H1 (cell line): ENCODE data around the gene EFNA3. TPM values are rescaled to one million over a fixed set of nuclear protein-coding genes. Genes with fewer than 3 reads are reported as not detected.

ENCODE experiments used
- CTCF ChIA-PET: fragments of 300-600 bp; sonication (Branson Sonifier 250); formaldehyde crosslinking; loops from one replicate; lab custom pipeline; 2021; ENCODE audit not compliant: partially characterized antibody; lab: Charles Lee
- POLR2A ChIA-PET: fragments of 300-600 bp; sonication (Branson Sonifier 250); formaldehyde crosslinking; loops from one replicate; lab custom pipeline; 2021; ENCODE audit warnings: inconsistent platforms; ENCODE audit not compliant: partially characterized antibody; lab: Charles Lee
- DNase-seq, 2 experiments: peaks; one replicate each; pipeline versions ENCODE4 v3.0.0 to v3.0.0-alpha.2; 2010 to 2022; ENCODE audit warnings: low spot score in 2 of 2, low read depth in 1 of 2, mixed read lengths in 1 of 2
- FAIRE-seq: peaks from 2 replicates; lab custom pipeline; 2011; peaks lifted over from hg19 to GRCh38; lab: Jason Lieb, UNC
- H2AFZ ChIP-seq: 2 replicates; pipeline ENCODE4 v1.8.1; 2012; ENCODE audit warnings: low read length, inconsistent platforms
- H2AK5ac ChIP-seq: 2 replicates; pipeline ENCODE4 v1.6.1; 2013; ENCODE audit warnings: low read depth, low read length
- H2BK120ac ChIP-seq: replicated peaks from 2 replicates; pipeline ENCODE3; 2013; ENCODE audit warnings: low read depth, low read length, inconsistent platforms
- H2BK12ac ChIP-seq: 2 replicates; pipeline ENCODE4 v1.6.1; 2013; ENCODE audit warnings: low read depth, low read length
- H2BK15ac ChIP-seq: 2 replicates; pipeline ENCODE4 v1.6.1; 2013; ENCODE audit warnings: low read length
- H2BK20ac ChIP-seq: 2 replicates; pipeline ENCODE4 v1.6.1; 2013; ENCODE audit warnings: low read length
- H2BK5ac ChIP-seq: 2 replicates; pipeline ENCODE4 v1.6.1; 2013; ENCODE audit warnings: low read depth, low read length
- H3K14ac ChIP-seq: 2 replicates; pipeline ENCODE4 v1.6.1; 2013; ENCODE audit warnings: inconsistent platforms; ENCODE audit not compliant: insufficient read length
- H3K18ac ChIP-seq: 2 replicates; pipeline ENCODE4 v1.6.1; 2013; ENCODE audit warnings: low read length; ENCODE audit errors: extremely low read depth
- H3K23ac ChIP-seq: 2 replicates; pipeline ENCODE4 v1.6.1; 2013; ENCODE audit warnings: inconsistent platforms; ENCODE audit not compliant: insufficient read length
- H3K23me2 ChIP-seq: 2 replicates; pipeline ENCODE4 v1.6.1; 2013; ENCODE audit warnings: low read depth, low read length
- H3K27ac ChIP-seq: 2 replicates; pipeline ENCODE4 v1.6.1; 2011; ENCODE audit warnings: low read depth, low read length, inconsistent platforms
- H3K27me3 ChIP-seq, 4 experiments: replicated peaks in 1 of 4; 1 replicate in 1 of 4; 2 replicates in 3 of 4; pipeline versions ENCODE4 v1.6.1 to v1.8.1; 2011 to 2013; ENCODE audit warnings: low read length in 3 of 4, mild to moderate bottlenecking in 3 of 4, inconsistent platforms in 2 of 4, mixed read lengths in 2 of 4, moderate library complexity in 1 of 4; ENCODE audit not compliant: control insufficient read depth in 3 of 4, insufficient read depth in 3 of 4; ENCODE audit errors: extremely low read depth in 1 of 4
- H3K36me3 ChIP-seq, 4 experiments: 2 replicates each; pipeline versions ENCODE4 v1.6.1 to v1.8.1; 2011 to 2013; ENCODE audit warnings: mild to moderate bottlenecking in 4 of 4, low read length in 3 of 4, moderate library complexity in 2 of 4, control low read depth in 1 of 4, inconsistent platforms in 1 of 4; ENCODE audit not compliant: insufficient read depth in 4 of 4, control insufficient read depth in 2 of 4
- H3K4ac ChIP-seq: replicated peaks from 2 replicates; pipeline ENCODE3; 2013; ENCODE audit warnings: low read length, low read depth, mixed read lengths, inconsistent platforms; ENCODE audit not compliant: insufficient read length
- H3K4me1 ChIP-seq, 4 experiments: replicated peaks in 1 of 4; 1 replicate in 1 of 4; 2 replicates in 3 of 4; pipeline versions ENCODE4 v1.6.1 to v1.8.1; 2011 to 2013; ENCODE audit warnings: low read length in 3 of 4, inconsistent platforms in 2 of 4, mixed read lengths in 1 of 4; ENCODE audit not compliant: insufficient read depth in 4 of 4, control insufficient read depth in 3 of 4
- H3K4me2 ChIP-seq, 2 experiments: 2 replicates each; pipeline versions ENCODE4 v1.6.1 to v1.8.1; 2011 to 2013; ENCODE audit warnings: low read depth in 2 of 2, low read length in 2 of 2, control low read depth in 1 of 2, inconsistent platforms in 1 of 2, mild to moderate bottlenecking in 1 of 2; ENCODE audit not compliant: insufficient read depth in 1 of 2
- H3K4me3 ChIP-seq, 4 experiments: fragments of 200-600, 300-600 bp in 1 of 4; sonication (generic), shearing (Covaris generic), sonication (Bioruptor Twin) in 1 of 4; 2 replicates each; pipeline versions ENCODE4 v1.5.1 to v1.8.1; 2011 to 2016; ENCODE audit warnings: low read length in 4 of 4, low read depth in 3 of 4, control low read depth in 2 of 4, inconsistent platforms in 2 of 4, mild to moderate bottlenecking in 2 of 4, mixed read lengths in 1 of 4, moderate library complexity in 1 of 4; ENCODE audit not compliant: insufficient read depth in 2 of 4; ENCODE audit errors: extremely low read depth in 1 of 4
- H3K56ac ChIP-seq: replicated peaks from 2 replicates; pipeline ENCODE3; 2013; ENCODE audit warnings: low read depth, mild to moderate bottlenecking, mixed read lengths, low read length, inconsistent platforms; ENCODE audit not compliant: insufficient read length
- H3K79me1 ChIP-seq: 2 replicates; pipeline ENCODE4 v1.6.1; 2013; ENCODE audit warnings: low read depth, low read length, control low read depth
- H3K79me2 ChIP-seq, 2 experiments: 2 replicates each; pipeline versions ENCODE4 v1.6.1 to v1.8.1; 2012 to 2013; ENCODE audit warnings: low read length in 2 of 2, mild to moderate bottlenecking in 2 of 2, inconsistent platforms in 1 of 2; ENCODE audit not compliant: insufficient read depth in 2 of 2, control insufficient read depth in 1 of 2
- H3K9ac ChIP-seq, 4 experiments: replicated peaks in 1 of 4; 1 replicate in 1 of 4; 2 replicates in 3 of 4; pipeline versions ENCODE4 v1.6.1 to v1.8.1; 2011 to 2013; ENCODE audit warnings: low read depth in 3 of 4, low read length in 3 of 4, control low read depth in 2 of 4, mild to moderate bottlenecking in 2 of 4, moderate library complexity in 2 of 4, inconsistent platforms in 1 of 4; ENCODE audit errors: extremely low read depth in 1 of 4
- H3K9me3 ChIP-seq, 2 experiments: 2 replicates each; pipeline versions ENCODE4 v1.6.1 to v1.8.1; 2012 to 2013; ENCODE audit warnings: mild to moderate bottlenecking in 2 of 2, moderate library complexity in 2 of 2, control low read depth in 1 of 2, inconsistent platforms in 1 of 2, low read depth in 1 of 2, low read length in 1 of 2, mixed read lengths in 1 of 2; ENCODE audit not compliant: insufficient read depth in 2 of 2
- H4K20me1 ChIP-seq, 2 experiments: replicated peaks in 1 of 2; 2 replicates each; pipeline versions ENCODE3 to v1.8.1; 2011 to 2013; ENCODE audit warnings: inconsistent platforms in 2 of 2, low read length in 2 of 2, mild to moderate bottlenecking in 1 of 2; ENCODE audit not compliant: insufficient read depth in 2 of 2, control insufficient read depth in 1 of 2
- H4K5ac ChIP-seq: 2 replicates; pipeline ENCODE4 v1.6.1; 2013; ENCODE audit warnings: low read length, low read depth, mixed read lengths, inconsistent platforms; ENCODE audit not compliant: insufficient read length
- H4K8ac ChIP-seq: 2 replicates; pipeline ENCODE4 v1.8.0; 2013; ENCODE audit warnings: mild to moderate bottlenecking, moderate library complexity, low read length, inconsistent platforms; ENCODE audit not compliant: insufficient read depth; ENCODE audit errors: extremely low read depth
- H4K91ac ChIP-seq: replicated peaks from 2 replicates; pipeline ENCODE3; 2013; ENCODE audit warnings: low read length, mixed read lengths, inconsistent platforms; ENCODE audit not compliant: insufficient read length
- ASH2L ChIP-seq: fragments of 200-600, 300-600 bp; sonication (generic); IDR thresholded peaks from one replicate; pipeline ENCODE4 v1.7.1; 2017; ENCODE audit warnings: low read length
- CBX5 ChIP-seq: fragments of 300-800, 300-1000 bp; sonication (generic); IDR thresholded peaks from 2 replicates; pipeline ENCODE4 v1.7.1; 2016; ENCODE audit warnings: antibody characterized with exemption, low read length, low read depth
- CBX8 ChIP-seq: fragments of 300-800, 300-1000 bp; sonication (generic); IDR thresholded peaks from 2 replicates; pipeline ENCODE4 v1.7.1; 2016; ENCODE audit warnings: low read depth, low read length, borderline replicate concordance
- CHD1 ChIP-seq: IDR thresholded peaks from 2 replicates; pipeline ENCODE4 v1.6.1; 2012; ENCODE audit warnings: low read depth, low read length, improper control_type of control experiment
- CTCF ChIP-seq, 3 experiments: IDR thresholded peaks; 1 replicate in 2 of 3; 2 replicates in 1 of 3; pipeline versions ENCODE4 v1.5.1 to v1.6.1; 2011; ENCODE audit warnings: low read length in 3 of 3, mild to moderate bottlenecking in 3 of 3, inconsistent platforms in 2 of 3, low read depth in 1 of 3, moderate library complexity in 1 of 3; ENCODE audit not compliant: insufficient read depth in 1 of 3; ENCODE audit errors: control extremely low read depth in 1 of 3
- POLR2AphosphoS5 ChIP-seq: IDR thresholded peaks from 2 replicates; pipeline ENCODE4 v1.6.1; 2011; ENCODE audit warnings: low read depth, low read length
- SIN3A ChIP-seq, 2 experiments: IDR thresholded peaks in 1 of 2; conservative IDR thresholded peaks in 1 of 2; 2 replicates each; pipeline ENCODE4 v1.6.1; 2011 to 2012; ENCODE audit warnings: low read length in 2 of 2, improper control_type of control experiment in 1 of 2, low read depth in 1 of 2, mild to moderate bottlenecking in 1 of 2
- SP4 ChIP-seq: IDR thresholded peaks from 2 replicates; pipeline ENCODE4 v1.6.1; 2012; ENCODE audit warnings: low read length, inconsistent platforms
- TEAD4 ChIP-seq: IDR thresholded peaks from 2 replicates; pipeline ENCODE4 v1.6.1; 2012; ENCODE audit warnings: low read depth, low read length, inconsistent platforms, mixed read lengths
- WGBS, 2 experiments: shearing (Covaris generic) in 1 of 2; methylation state at CpG; one replicate each; pipeline versions ENCODE4 v1.1.6 to v1.1.7; 2013 to 2015; ENCODE audit warnings: low lambda C conversion rate in 2 of 2, mixed read lengths in 2 of 2, inconsistent platforms in 1 of 2, low coverage in 1 of 2, missing lambda C conversion rate in 1 of 2; ENCODE audit not compliant: insufficient replicate concordance in 2 of 2, insufficient coverage in 1 of 2, insufficient read length in 1 of 2; ENCODE audit errors: extremely low coverage in 1 of 2, missing lambda C conversion rate in 1 of 2; 5-methylcytosine and 5-hydroxymethylcytosine counted together
- polyA plus RNA-seq, 7 experiments: library from polyadenylated mRNA; depleted of rRNA in 3 of 7; stranded (reverse) in 5 of 7; unstranded in 2 of 7; fragments of >200 nt in 5 of 7; fragments of 200-250 nt in 2 of 7; gene quantifications; 1 replicate in 5 of 7; 2 replicates in 1 of 7; 4 replicates in 1 of 7; pipeline versions ENCODE4 v1.2.1 to v1.2.3, GENCODE V29; 2011 to 2013; ENCODE audit warnings: missing spikeins in 2 of 7, mixed read lengths in 2 of 7
- total RNA-seq: library from RNA; stranded (reverse); fragmentation: NEBNext Ultra II Directional; extraction: Animal tissue kit (Norgen Biotek cat#: 25700); gene quantifications from 2 replicates; pipeline ENCODE4 v1.2.1, GENCODE V29; 2021

Gene EFNA3
- total and polyA plus RNA-seq, 2 of the 8 experiments (the other 6 are each of a cell fraction or from before 2014, with no cell fraction given) = 10.8 to 13.8 TPM

GRCh38 chr1:155128755-155129473, 50.3 kb downstream of the EFNA3 start:
- H4K20me1 ChIP-seq = no peaks in the 10 kb centered on the region
- H2BK12ac ChIP-seq = peak overlapping the region; percentile 96; the same call in 1 of the 2 replicates
- no peaks in the 10 kb centered on the region for H3K79me2 ChIP-seq
- 26% methylated on average over 13 of the region's 14 CpGs; no CpG with 5 or more reads in 1 of the 2 experiments for WGBS, 2 experiments
- H2BK20ac ChIP-seq = peak overlapping the region; percentile 93; the same call in 1 of the 2 replicates
- peak overlapping the region; percentile 20 for H4K5ac ChIP-seq
- peaks cover 28% of the 10 kb centered on the region for H3K23me2 ChIP-seq
- no peak overlapping the region for H3K23ac ChIP-seq
- H3K18ac ChIP-seq = peak overlapping the region; percentile 78
- H3K4ac ChIP-seq = no peak overlapping the region
- H3K27ac ChIP-seq = no peak overlapping the region
- H3K9ac ChIP-seq = peak overlapping the region in 2 of 4 experiments; percentile 1 to 2; a peak in 1 of 7 replicates
- H3K14ac ChIP-seq = no peak overlapping the region
- peak overlapping the region; percentile 46; the same call in 1 of the 2 replicates for H2BK15ac ChIP-seq
- peak in 1 of 2 experiments; percentile 66 for DNase-seq
- H2BK120ac ChIP-seq = peak overlapping the region; percentile 3
- no peaks in the 10 kb centered on the region for H3K79me1 ChIP-seq
- no peaks in the 10 kb centered on the region for H3K9me3 ChIP-seq
- 0 out of 2 replicates have a peak overlapping the region, but pooled peaks have one; percentile 56 for H2AK5ac ChIP-seq
- ChIA-PET POLR2A (interaction anchor here (0.6 to 3.1 kb wide), 19 partner anchors 8 to 156 kb away, joined by 3 to 24 read pairs (median 5); partner anchors contain the start of genes ADAM15, EFNA3, KRTCAP2 and TRIM46), CTCF (interaction anchor here (0.6 to 14.2 kb wide), 15 partner anchors 12 to 123 kb away, joined by 3 to 187 read pairs (median 4); partner anchors contain the start of genes KRTCAP2 and TRIM46)
- peak overlapping the region; percentile 68 for H4K91ac ChIP-seq
- no peak overlapping the region; the same call in 1 of the 2 replicates for H4K8ac ChIP-seq
- FAIRE-seq = no peak
- peaks cover 33 to 50% (median 45%) of the 10 kb centered on the region in 4 experiments for H3K27me3 ChIP-seq
- H2AFZ ChIP-seq = no peak overlapping the region
- peaks cover 0 to 4% (median under 1%) of the 10 kb centered on the region in 4 experiments; a peak in 2 of 8 replicates for H3K36me3 ChIP-seq
- peaks cover 16 to 58% (median 40%) of the 10 kb centered on the region in 4 experiments for H3K4me1 ChIP-seq
- H3K4me2 ChIP-seq = peak overlapping the region; percentile 94 to 97
- peak overlapping the region; percentile 34 to 62 (median 44); a peak in 7 of 8 replicates for H3K4me3 ChIP-seq
- peak overlapping the region; percentile 85; the same call in 1 of the 2 replicates for H2BK5ac ChIP-seq
- no peak overlapping the region for H3K56ac ChIP-seq
- TF ChIP-seq ASH2L (no peak), SP4 (no peak), CHD1 (no peak), SIN3A (conservative IDR thresholded peaks at IDR 0.05 in 1 of 2, IDR thresholded peaks at IDR 0.05 in 1 of 2; ENCODE audit: low read depth in 1 of 2, low read length in 2 of 2) (no peak), CBX8 (no peak), TEAD4 (no peak), CBX5 (no peak), CTCF (IDR thresholded peaks at IDR 0.05; ENCODE audit: control extremely low read depth in 1 of 3, insufficient read depth in 1 of 3, low read depth in 1 of 3, low read length in 3 of 3) (no peak), POLR2AphosphoS5 (no peak)
